ENCODE results near the gene STMN3. TPM values are rescaled to one million over a fixed set of nuclear protein-coding genes. Genes with fewer than 3 reads are reported as not detected.
A peak's percentile ranks its signal among the peaks of the same experiment; 100 is the strongest.

Gene STMN3
- 10 to 100 TPM in 9 of 10 donors, 1 to 10 TPM in 1; 8.8 to 37.1 (median 16.1) TPM for polyA plus RNA-seq (ENCODE audit: insufficient read length in 10 of 10)
- long read RNA-seq, donor 1, partial matches to known transcripts = 0 of 2 reads
- long read RNA-seq, donor 1, other reads (novel, unspliced or antisense) = 0 of 2 reads
- long read RNA-seq, donor 2, partial matches to known transcripts = 0 of 1 reads
- long read RNA-seq, donor 2, other reads (novel, unspliced or antisense) = 0 of 1 reads
- long read RNA-seq, donor 3 = 0 reads
- long read RNA-seq, donor 4, partial matches to known transcripts = 0 of 3 reads
- long read RNA-seq, donor 4, other reads (novel, unspliced or antisense) = 0 of 3 reads
- long read RNA-seq, donor 5, transcript STMN3-201 (5 exons, 2,255 nt) = major isoform, 9 of 9 reads
- long read RNA-seq, donor 5, partial matches to known transcripts = 0 of 9 reads
- long read RNA-seq, donor 5, other reads (novel, unspliced or antisense) = 0 of 9 reads
- long read RNA-seq, donor 6, transcript STMN3-201 (5 exons, 2,255 nt) = major isoform, 8 of 8 reads
- long read RNA-seq, donor 6, partial matches to known transcripts = 0 of 8 reads
- long read RNA-seq, donor 6, other reads (novel, unspliced or antisense) = 0 of 8 reads
- long read RNA-seq, donor 7, partial matches to known transcripts = 0 of 3 reads
- long read RNA-seq, donor 7, other reads (novel, unspliced or antisense) = 0 of 3 reads
- long read RNA-seq, donor 8, transcript STMN3-201 (5 exons, 2,255 nt) = major isoform, 5 of 5 reads
- long read RNA-seq, donor 8, partial matches to known transcripts = 0 of 5 reads
- long read RNA-seq, donor 8, other reads (novel, unspliced or antisense) = 0 of 5 reads
- long read RNA-seq, donor 9, partial matches to known transcripts = 0 of 1 reads
- long read RNA-seq, donor 9, other reads (novel, unspliced or antisense) = 0 of 1 reads

DNA sequence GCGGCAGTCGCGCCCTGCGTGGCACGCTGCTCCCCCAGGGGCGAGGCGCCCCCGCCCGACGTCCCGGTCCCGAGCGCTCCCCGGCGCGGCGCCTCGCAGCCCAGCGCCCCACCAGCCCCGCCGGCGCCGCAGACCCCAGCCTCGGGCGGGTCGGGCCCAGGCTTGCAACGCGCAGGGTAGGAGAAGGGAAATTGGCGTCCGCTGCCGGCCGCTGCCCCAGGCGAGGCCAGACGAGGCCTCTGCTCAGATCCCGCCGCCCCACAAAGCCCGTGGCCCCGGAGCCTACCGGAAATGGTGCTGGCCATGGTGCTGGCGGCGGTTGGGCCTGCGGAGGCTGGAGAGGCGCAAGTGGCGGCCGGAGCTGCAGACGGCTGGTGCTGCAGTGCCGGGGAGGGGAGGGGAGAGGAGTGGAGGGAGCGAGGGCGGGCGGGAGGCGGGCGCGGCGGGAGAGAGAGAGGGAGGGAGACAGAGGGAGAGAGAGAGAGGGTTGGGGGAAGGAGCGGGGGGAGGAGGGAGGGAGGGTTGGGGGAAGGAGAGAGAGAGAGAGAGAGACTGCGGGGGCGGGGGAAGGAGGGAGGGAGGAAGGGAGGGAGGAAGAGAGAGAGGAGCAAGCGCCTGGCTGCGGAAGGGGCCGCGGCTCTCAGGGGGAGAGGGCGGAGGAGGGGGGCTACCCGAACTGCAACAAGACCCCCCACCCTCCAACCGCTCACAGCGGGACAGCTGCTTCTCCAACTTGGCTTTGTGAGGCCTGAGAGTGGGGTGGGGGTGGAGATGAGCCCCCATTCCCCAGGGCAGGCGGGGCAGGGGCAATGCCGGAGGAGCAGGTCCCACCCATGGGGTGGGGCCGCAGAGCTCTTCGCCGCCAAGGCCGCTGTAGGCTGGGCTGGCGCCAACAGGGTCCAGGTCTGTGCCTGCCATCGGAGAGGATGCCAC, at the start of gene STMN3:
Gene STMN3, minus strand, starts transcription at position 384 of the 933 bp plus-strand sequence. Its CDS starts 79 bp downstream, at position 305.
- DNase-seq = peak; percentile 82 to 95 (median 90)

DNA sequence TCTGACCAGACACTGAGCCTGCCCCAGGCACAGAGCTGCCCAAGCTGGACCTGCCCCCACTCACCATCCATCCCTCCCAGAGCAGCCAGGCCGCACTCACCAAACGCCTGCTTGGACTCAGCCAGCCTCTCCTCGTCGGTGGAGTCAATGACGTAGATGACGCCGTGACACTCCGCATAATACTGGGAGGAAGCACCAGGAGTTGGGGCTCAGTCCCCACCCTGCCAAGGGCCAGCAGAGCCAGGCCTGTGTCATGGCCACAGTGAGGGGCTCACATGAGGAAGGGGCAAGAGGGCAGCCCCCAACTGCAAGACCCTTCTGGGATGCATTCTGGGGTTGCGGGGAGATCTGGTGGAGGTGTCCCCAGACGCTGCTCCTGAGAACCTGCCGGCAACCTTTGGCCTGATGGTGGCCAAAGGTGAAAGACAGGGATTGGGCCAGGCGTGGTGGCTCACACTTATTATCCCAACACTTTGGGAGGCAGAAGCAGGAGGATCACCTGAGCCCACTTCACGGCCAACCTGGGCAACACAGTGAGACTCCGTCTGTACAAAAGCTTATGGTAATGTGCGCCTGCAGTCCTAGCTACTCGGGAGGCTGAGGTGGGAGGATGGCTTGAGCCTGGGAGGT, 48.9 kb upstream of the STMN3 start:
- DNase-seq = peak in 1 of 3 donors; percentile 2

DNA sequence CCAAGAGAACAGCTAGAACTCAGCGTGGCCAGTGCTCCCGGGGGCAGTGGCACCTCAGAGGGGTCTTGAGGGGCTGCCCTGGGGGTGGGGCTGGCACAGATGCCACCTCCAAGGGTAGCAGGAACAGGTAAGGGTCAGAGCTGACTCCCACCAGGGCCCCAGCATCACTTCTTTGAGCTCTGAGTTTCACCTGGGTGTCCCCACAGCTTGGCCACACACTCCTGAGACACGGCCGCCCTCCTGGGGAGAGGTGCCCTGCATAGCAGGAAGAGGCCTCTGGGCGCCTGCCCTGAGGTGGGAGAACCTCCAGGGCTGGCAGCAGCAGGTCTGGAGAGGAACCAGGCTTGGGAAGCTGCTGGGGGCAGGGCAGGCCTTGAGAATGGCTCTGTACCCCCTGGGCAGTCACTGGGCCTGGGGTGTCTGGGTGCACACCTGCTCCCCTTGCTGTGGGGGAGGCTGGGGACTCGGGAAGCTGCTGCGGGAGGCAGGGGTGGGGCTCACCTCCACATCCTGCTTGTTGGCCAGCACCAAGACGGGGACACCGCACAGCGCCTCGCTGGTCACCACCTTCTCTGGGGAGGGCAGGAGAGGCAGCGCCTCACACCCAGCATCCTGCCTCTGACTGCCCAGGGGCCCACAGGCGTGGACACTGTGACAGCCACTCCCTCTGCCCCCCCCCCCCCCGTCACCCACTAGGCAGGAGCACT, 48.3 kb upstream of the STMN3 start:
- DNase-seq = peak in 1 of 3 donors; percentile 11

DNA sequence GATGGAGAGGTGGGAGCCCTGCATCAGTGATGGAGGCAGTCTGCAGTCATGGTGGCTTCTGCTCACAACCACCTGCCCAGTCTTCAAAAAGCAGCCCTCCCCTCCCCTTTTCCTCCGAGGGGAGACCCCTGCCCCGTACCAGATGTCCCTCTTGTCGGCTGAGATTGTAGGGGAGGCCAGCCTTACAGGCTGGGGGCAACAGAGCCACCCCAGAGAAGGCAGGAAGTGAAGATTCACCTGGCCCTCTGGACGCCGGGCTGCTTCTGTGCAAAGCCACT, 47.8 kb upstream of the STMN3 start:
- DNase-seq = no peak

DNA sequence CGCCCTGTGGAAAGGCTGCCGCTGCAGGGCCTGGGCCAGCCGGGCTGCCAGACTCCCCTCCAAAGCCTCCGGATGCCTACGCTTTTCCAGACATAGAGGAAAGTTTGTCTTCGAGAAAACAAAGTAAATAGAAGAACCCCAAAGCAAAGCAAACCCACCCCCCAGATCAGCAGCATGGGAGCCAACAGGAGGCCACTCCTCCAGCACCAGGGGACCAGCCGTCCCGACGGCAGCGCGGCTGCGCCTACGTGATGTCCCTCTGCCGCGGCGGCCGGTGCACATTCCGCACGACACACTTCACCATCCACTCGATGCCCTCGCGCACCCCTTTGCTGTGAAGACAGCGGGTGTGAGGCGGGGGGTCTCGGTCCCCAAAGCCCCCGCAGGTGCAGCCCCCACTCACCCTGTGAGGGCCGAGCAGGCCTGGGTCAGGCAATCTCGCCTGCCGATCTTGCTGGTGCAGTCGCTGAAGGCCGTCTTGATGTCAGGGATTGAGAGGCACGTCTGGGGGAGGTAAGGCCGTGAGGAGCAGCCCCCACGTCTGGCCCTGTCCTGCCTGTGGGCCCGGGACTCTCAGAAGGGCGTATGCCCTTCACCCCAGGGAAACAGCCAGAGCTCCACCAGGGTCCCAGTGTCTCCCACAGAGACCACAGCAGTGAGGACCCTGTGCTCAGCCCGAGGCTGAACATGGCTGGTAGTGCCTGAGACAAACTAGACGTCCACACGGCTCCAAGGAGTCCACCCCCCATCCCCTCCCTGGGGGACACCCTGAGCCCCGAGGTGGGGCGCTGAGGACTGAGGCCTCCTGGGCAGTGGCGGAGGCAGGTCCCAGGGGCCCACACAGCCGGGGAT, 47.2 kb upstream of the STMN3 start:
- peak in 1 of 3 donors; percentile 19 for DNase-seq

- peak in 1 of 3 donors; percentile 31 for DNase-seq
Measured at GRCh38 chr20:63699466-63700198, 46.4 kb upstream of the STMN3 start.

GRCh38 chr20:63698739-63699465, 45.7 kb upstream of the STMN3 start:
- DNase-seq = peak in 2 of 3 donors; percentile 70 to 77

GRCh38 chr20:63697868-63698545, 44.8 kb upstream of the STMN3 start:
- DNase-seq = peak in 1 of 3 donors; percentile 41

DNA sequence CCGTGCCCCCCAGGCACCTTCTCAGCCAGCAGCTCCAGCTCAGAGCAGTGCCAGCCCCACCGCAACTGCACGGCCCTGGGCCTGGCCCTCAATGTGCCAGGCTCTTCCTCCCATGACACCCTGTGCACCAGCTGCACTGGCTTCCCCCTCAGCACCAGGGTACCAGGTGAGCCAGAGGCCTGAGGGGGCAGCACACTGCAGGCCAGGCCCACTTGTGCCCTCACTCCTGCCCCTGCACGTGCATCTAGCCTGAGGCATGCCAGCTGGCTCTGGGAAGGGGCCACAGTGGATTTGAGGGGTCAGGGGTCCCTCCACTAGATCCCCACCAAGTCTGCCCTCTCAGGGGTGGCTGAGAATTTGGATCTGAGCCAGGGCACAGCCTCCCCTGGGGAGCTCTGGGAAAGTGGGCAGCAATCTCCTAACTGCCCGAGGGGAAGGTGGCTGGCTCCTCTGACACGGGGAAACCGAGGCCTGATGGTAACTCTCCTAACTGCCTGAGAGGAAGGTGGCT, 44.2 kb upstream of the STMN3 start:
- peak in 1 of 3 donors; percentile 30 for DNase-seq

DNA sequence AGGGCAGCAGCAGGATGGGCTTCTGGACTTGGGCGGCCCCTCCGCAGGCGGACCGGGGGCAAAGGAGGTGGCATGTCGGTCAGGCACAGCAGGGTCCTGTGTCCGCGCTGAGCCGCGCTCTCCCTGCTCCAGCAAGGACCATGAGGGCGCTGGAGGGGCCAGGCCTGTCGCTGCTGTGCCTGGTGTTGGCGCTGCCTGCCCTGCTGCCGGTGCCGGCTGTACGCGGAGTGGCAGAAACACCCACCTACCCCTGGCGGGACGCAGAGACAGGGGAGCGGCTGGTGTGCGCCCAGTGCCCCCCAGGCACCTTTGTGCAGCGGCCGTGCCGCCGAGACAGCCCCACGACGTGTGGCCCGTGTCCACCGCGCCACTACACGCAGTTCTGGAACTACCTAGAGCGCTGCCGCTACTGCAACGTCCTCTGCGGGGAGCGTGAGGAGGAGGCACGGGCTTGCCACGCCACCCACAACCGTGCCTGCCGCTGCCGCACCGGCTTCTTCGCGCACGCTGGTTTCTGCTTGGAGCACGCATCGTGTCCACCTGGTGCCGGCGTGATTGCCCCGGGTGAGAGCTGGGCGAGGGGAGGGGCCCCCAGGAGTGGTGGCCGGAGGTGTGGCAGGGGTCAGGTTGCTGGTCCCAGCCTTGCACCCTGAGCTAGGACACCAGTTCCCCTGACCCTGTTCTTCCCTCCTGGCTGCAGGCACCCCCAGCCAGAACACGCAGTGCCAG, 43.6 kb upstream of the STMN3 start, which contains the start of gene TNFRSF6B:
Gene TNFRSF6B, plus strand, starts transcription at position 25 of the 729 bp plus-strand sequence. Its CDS starts 116 bp downstream, at position 141.
- peak in 1 of 3 donors; percentile 43 for DNase-seq

DNA sequence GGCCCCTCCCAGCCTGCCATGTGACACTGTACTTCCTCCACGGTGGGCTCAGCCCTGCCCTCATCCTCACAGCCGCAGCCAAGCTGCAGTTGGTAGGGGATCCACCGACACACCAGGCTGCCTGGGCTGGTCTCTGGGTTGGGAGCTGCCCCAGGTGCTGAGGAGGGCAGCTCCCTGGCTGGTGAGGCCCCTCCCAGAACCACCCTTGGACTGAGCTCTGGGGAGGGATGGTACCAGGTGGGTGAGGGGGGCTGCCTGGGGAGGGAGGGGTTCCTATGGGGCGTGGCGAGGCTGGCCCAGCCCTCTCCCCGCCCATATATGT, 43.0 kb upstream of the STMN3 start:
- peak in 1 of 3 donors; percentile 36 for DNase-seq

DNA sequence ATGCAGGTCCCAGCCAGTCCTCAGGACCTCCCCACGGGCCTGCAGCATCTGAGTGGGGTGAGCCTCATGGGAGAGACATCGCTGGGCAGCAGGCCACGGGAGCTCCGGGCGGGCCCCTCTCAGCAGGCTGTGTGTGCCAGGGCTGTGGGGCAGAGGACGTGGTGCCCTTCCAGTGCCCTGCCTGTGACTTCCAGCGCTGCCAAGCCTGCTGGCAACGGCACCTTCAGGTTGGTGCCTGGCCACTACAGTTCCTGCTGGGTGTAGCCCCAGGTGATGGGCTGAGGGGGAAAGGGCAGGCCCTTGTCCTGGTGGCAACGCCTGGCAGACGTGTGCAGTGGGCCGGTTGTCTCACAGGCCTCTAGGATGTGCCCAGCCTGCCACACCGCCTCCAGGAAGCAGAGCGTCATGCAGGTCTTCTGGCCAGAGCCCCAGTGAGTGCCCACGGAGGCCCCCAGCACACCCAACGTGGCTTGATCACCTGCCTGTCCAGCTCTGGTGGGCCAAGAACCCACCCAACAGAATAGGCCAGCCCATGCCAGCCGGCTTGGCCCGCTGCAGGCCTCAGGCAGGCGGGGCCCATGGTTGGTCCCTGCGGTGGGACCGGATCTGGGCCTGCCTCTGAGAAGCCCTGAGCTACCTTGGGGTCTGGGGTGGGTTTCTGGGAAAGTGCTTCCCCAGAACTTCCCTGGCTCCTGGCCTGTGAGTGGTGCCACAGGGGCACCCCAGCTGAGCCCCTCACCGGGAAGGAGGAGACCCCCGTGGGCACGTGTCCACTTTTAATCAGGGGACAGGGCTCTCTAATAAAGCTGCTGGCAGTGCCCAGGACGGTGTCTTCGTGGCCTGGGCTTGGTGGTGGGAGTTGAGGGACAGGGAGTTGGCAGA, 42.4 kb upstream of the STMN3 start:
- DNase-seq = peak in 1 of 3 donors; percentile 24

GRCh38 chr20:63694584-63695423, 41.6 kb upstream of the STMN3 start:
- no peak for DNase-seq

Measured in muscle of back (tissue), 13 donors.